ENCODE measurements around the gene PKDREJ. TPM values are rescaled to one million over a fixed set of nuclear protein-coding genes. Genes with fewer than 3 reads are reported as not detected.
"Not testable (repeated sequence)": the region's sequence is repeated elsewhere in the genome, so short reads cannot be mapped to it uniquely, and the experiment has no call there.

PKDREJ gene
- total RNA-seq, 4 donors from 2014 or later, result 0.27 TPM; not detected in 3

- peaks cover 9 to 52% (median 33%) of the 10 kb centered on the region in 4 donors for H3K4me1 ChIP-seq
- H3K36me3 ChIP-seq, result peaks cover 0 to 11% (median 3%) of the 10 kb centered on the region in 4 donors
- H3K27me3 ChIP-seq, result no peaks in the 10 kb centered on the region
- peak within 1 kb of the TSS; percentile 88 to 93 (median 90) for H3K27ac ChIP-seq
- in situ Hi-C loops (cut with MboI; ENCODE audit: low pct_ligation_motif_present in 1 of 4, low pct_unique_long_range_greater_than_20kb in 1 of 4, low sequenced_read_pairs in 3 of 4), result no loop called here
- intact Hi-C loops (cut with DNase I; ENCODE audit: low total_unique reads), result no loop called here
- H3K9me3 ChIP-seq, result no peaks in the 10 kb centered on the region
- H3K4me3 ChIP-seq, result peak within 1 kb of the TSS; percentile 74 to 87 (median 82)
- WGBS, 2 donors (ENCODE audit: low coverage in 1 of 2), result 1 to 11% methylated on average over 9 to 43 of the region's 74 CpGs
- peak; percentile 94 for DNase-seq
- TF ChIP-seq CTCF (IDR thresholded peaks at IDR 0.05), result no peak
- peak; percentile 68 to 90 (median 77) for TF ChIP-seq POLR2AphosphoS5 (IDR thresholded peaks at IDR 0.05)
- peak; percentile 83 for TF ChIP-seq POLR2A (IDR thresholded peaks at IDR 0.05)
These were observed 4.5 kb upstream of the PKDREJ start, which contains the start of gene TTC38 for GRCh38 chr22:46267431-46268279. Gene TTC38, plus strand, starts transcription at chr22:46268008. Its CDS starts 32 bp downstream, at chr22:46268040.

- peaks cover 9 to 52% (median 34%) of the 10 kb centered on the region in 4 donors for H3K4me1 ChIP-seq
- intact Hi-C loops (cut with DNase I; ENCODE audit: low total_unique reads); H3K9me3 ChIP-seq; DNase-seq; H3K36me3 ChIP-seq; H3K4me3 ChIP-seq; H3K27me3 ChIP-seq; in situ Hi-C loops (cut with MboI; ENCODE audit: low pct_ligation_motif_present in 1 of 4, low pct_unique_long_range_greater_than_20kb in 1 of 4, low sequenced_read_pairs in 3 of 4); H3K27ac ChIP-seq: not testable (repeated sequence)
- 75 to 90% methylated on average over 2 to 4 of the region's 4 CpGs for WGBS, 2 donors (ENCODE audit: low coverage in 1 of 2)
These were observed 2.5 kb upstream of the PKDREJ start for GRCh38 chr22:46265627-46266026.

- H3K4me3 ChIP-seq; in situ Hi-C loops (cut with MboI; ENCODE audit: low pct_ligation_motif_present in 1 of 4, low pct_unique_long_range_greater_than_20kb in 1 of 4, low sequenced_read_pairs in 3 of 4); H3K9me3 ChIP-seq; H3K36me3 ChIP-seq; H3K27me3 ChIP-seq; intact Hi-C loops (cut with DNase I; ENCODE audit: low total_unique reads): not testable (repeated sequence)
- 60 to 74% methylated on average over 1 to 6 of the region's 6 CpGs for WGBS, 2 donors (ENCODE audit: low coverage in 1 of 2)
- Histone ChIP-seq H3K27ac (peak overlapping the region; percentile 53 to 70 (median 63)), H3K4me1 (peaks cover 9 to 45% (median 31%) of the 10 kb centered on the region in 4 donors)
- DNase-seq, result peak; percentile 74
- TF ChIP-seq POLR2A (IDR thresholded peaks at IDR 0.05) (peak; percentile 29), POLR2AphosphoS5 (IDR thresholded peaks at IDR 0.05) (peak in 2 of 3 donors; percentile 35 to 55)
These were observed 1.4 kb upstream of the PKDREJ start for GRCh38 chr22:46264520-46264919.

- Histone ChIP-seq H3K27ac (peak overlapping the region in 2 of 4 donors; percentile 64 to 70), H3K36me3 (no peaks in the 10 kb centered on the region), H3K4me1 (peaks cover 9 to 31% (median 22%) of the 10 kb centered on the region in 4 donors), H3K27me3 (no peaks in the 10 kb centered on the region), H3K9me3 (no peaks in the 10 kb centered on the region), H3K4me3 (peak overlapping the region in 3 of 4 donors; percentile 17 to 38 (median 28))
- intact Hi-C loops (cut with DNase I; ENCODE audit: low total_unique reads), result no loop called here
- no peak for TF ChIP-seq POLR2A (IDR thresholded peaks at IDR 0.05)
- TF ChIP-seq EP300 (IDR thresholded peaks at IDR 0.05; ENCODE audit: low read depth), result no peak
- TF ChIP-seq CTCF (IDR thresholded peaks at IDR 0.05), result peak in 3 of 5 experiments; percentile 6 to 31 (median 24)
- TF ChIP-seq POLR2AphosphoS5 (IDR thresholded peaks at IDR 0.05), result peak in 1 of 3 donors; percentile 18
- peak; percentile 71 for DNase-seq
- in situ Hi-C loops (cut with MboI; ENCODE audit: low pct_ligation_motif_present in 1 of 4, low pct_unique_long_range_greater_than_20kb in 1 of 4, low sequenced_read_pairs in 3 of 4), result no loop called here
- 52% methylated on average over 67 of the region's 109 CpGs; no CpG with 5 or more reads in 1 of the 2 donors for WGBS, 2 donors (ENCODE audit: low coverage in 1 of 2)
These were observed 511 bp downstream of the PKDREJ start for GRCh38 chr22:46262449-46263215.

GRCh38 chr22:46260038-46260437 lies 3.1 kb downstream of the PKDREJ start:
- H3K4me3 ChIP-seq, result no peak overlapping the region
- in situ Hi-C loops (cut with MboI; ENCODE audit: low pct_ligation_motif_present in 1 of 4, low pct_unique_long_range_greater_than_20kb in 1 of 4, low sequenced_read_pairs in 3 of 4) (no loop called here), intact Hi-C loops (cut with DNase I; ENCODE audit: low total_unique reads) (no loop called here)
- H3K9me3 ChIP-seq, result no peaks in the 10 kb centered on the region
- DNase-seq, result no peak
- no peak overlapping the region for H3K27ac ChIP-seq
- H3K27me3 ChIP-seq, result no peaks in the 10 kb centered on the region
- H3K4me1 ChIP-seq, result peaks cover 3 to 17% (median 13%) of the 10 kb centered on the region in 4 donors
- WGBS, 2 donors (ENCODE audit: low coverage in 1 of 2), result 83 to 93% methylated on average over 2 to 6 of the region's 6 CpGs
- H3K36me3 ChIP-seq, result no peaks in the 10 kb centered on the region
- no peak for TF ChIP-seq CTCF (IDR thresholded peaks at IDR 0.05)
- TF ChIP-seq POLR2AphosphoS5 (IDR thresholded peaks at IDR 0.05), result no peak
